ENCODE results near the gene CYB5D1.
A peak's percentile ranks its signal among the peaks of the same experiment; 100 is the strongest.

Gene CYB5D1

DNA sequence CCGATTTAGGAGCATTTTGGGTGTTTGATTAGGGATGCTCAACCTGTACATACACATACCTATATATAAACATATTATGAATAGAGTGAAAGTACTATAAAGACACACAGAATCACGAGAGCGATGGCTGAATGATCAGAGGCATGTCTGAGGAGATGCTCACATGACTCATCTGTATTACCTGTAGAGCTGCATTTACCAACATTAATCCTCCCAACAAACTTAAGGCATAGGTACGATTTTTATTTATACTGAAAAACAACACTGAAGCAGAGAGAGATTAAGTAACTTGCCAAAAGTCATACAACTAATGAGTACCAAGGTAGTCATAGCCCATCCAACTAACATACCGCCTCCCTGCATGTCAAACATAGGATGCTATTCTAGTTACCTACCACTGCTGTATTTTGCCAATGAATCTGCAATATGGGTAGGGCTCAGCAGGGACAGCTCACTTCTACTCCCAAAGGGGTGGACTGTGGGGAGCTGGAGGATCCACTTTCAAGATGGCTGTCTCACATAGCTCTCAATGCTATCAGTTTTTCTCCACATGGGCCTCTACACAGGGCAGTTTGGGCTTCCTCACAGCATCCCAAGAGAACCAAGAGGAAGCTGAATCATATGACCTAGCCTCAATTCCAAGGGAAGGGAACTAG is 7.3 kb downstream of the CYB5D1 start:
- FAIRE-seq (no peak), DNase-seq (ENCODE audit: insufficient read length, low spot score) (no peak)
- no peak for TF ChIP-seq POLR2AphosphoS5 (IDR thresholded peaks at IDR 0.05; ENCODE audit: low read depth, low read length)
- TF ChIP-seq TAF1 (IDR thresholded peaks at IDR 0.05; ENCODE audit: low read depth, low read length) = no peak
- no peak for TF ChIP-seq POLR2A (IDR thresholded peaks at IDR 0.05; ENCODE audit: low read depth, low read length)
- no peak for TF ChIP-seq PAX5 (IDR thresholded peaks at IDR 0.05; ENCODE audit: insufficient read depth, low read length, severe bottlenecking)
- no peak for TF ChIP-seq POU2F2 (IDR thresholded peaks at IDR 0.05; ENCODE audit: low read depth, low read length)
- TF ChIP-seq SPI1 (IDR thresholded peaks at IDR 0.05; ENCODE audit: low read depth, low read length) = no peak

DNA sequence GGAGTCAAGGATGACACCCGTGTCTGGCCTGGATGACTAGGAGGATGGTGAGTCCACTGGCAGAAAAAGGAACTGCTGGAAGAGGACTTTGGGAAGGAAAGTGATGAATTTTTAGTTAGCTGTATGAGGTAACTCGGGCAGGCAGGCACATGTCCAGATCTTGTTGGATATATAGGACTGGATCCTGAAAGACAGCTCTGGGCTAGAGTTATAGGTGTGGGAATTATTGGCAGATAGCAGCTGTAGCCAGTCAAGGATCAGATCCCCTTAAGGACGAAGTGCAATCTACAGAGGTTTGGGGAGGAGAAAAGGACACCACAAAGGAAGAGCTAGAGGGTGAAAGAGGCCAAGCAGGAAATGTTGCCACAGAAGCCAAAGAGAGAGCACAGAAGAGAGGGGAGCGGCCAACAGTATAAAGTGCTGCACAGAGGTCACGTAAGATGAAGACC is 10.1 kb downstream of the CYB5D1 start:
- no peak for FAIRE-seq
- no peak for DNase-seq (ENCODE audit: insufficient read length, low spot score)
- TF ChIP-seq POU2F2 (IDR thresholded peaks at IDR 0.05; ENCODE audit: low read depth, low read length) (no peak), TAF1 (IDR thresholded peaks at IDR 0.05; ENCODE audit: low read depth, low read length) (no peak), SPI1 (IDR thresholded peaks at IDR 0.05; ENCODE audit: low read depth, low read length) (no peak), POLR2A (IDR thresholded peaks at IDR 0.05; ENCODE audit: low read depth, low read length) (no peak), POLR2AphosphoS5 (IDR thresholded peaks at IDR 0.05; ENCODE audit: low read depth, low read length) (no peak), PAX5 (IDR thresholded peaks at IDR 0.05; ENCODE audit: insufficient read depth, low read length, severe bottlenecking) (no peak)

DNA sequence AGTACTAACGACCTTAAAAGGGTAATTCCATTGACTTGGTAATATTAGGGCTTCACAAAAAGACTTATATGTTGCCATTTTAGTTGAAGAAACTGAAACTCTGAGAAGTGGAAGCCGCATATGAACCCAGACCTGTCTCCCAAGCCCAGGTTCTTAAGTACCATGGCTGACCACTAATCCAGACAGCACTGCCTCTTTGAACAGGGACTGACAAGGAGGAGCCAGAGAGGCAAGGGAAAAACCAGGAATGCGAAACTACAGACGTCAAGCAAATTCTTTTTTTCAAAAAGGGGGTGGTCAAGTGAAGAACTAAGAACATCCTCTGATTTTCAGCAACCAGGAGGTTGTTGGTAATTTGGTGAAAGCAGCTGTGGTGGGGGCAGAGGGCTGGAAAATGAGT is 15.2 kb downstream of the CYB5D1 start:
- DNase-seq (ENCODE audit: insufficient read length, low spot score) = no peak
- FAIRE-seq = no peak
- TF ChIP-seq SPI1 (IDR thresholded peaks at IDR 0.05; ENCODE audit: low read depth, low read length) (no peak), POLR2AphosphoS5 (IDR thresholded peaks at IDR 0.05; ENCODE audit: low read depth, low read length) (no peak), PAX5 (IDR thresholded peaks at IDR 0.05; ENCODE audit: insufficient read depth, low read length, severe bottlenecking) (no peak), POU2F2 (IDR thresholded peaks at IDR 0.05; ENCODE audit: low read depth, low read length) (no peak), POLR2A (IDR thresholded peaks at IDR 0.05; ENCODE audit: low read depth, low read length) (no peak), TAF1 (IDR thresholded peaks at IDR 0.05; ENCODE audit: low read depth, low read length) (no peak)

DNA sequence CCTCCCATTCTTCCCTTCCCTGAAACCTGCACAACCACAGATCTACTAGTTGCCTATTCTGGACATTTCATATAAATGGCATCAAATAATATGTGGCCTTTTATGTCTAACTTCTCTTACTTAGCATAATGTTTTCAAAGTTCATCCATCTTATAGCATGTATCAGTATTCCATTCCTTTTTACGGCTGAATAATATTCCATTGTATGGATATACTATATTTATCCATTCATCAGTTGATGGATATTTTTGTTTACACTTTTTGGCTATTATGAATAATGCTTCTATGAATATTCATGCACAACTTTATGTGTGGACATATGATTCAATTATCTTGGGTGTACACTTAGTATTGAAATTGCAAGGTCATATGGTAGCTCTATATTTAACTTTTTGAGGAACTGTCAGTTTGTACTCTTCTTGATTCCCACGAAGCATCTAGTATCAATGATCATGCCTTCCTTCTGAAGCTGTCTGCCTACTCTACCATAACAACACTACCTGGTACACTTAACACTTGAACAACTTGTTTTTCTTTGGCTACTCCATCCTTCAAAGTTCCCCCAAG is 18.1 kb downstream of the CYB5D1 start:
- FAIRE-seq = peak; percentile 59
- TF ChIP-seq SPI1 (IDR thresholded peaks at IDR 0.05; ENCODE audit: low read depth, low read length) = no peak
- TF ChIP-seq PAX5 (IDR thresholded peaks at IDR 0.05; ENCODE audit: insufficient read depth, low read length, severe bottlenecking) = no peak
- TF ChIP-seq POLR2A (IDR thresholded peaks at IDR 0.05; ENCODE audit: low read depth, low read length) = no peak
- no peak for TF ChIP-seq POLR2AphosphoS5 (IDR thresholded peaks at IDR 0.05; ENCODE audit: low read depth, low read length)
- no peak for TF ChIP-seq TAF1 (IDR thresholded peaks at IDR 0.05; ENCODE audit: low read depth, low read length)
- no peak for TF ChIP-seq POU2F2 (IDR thresholded peaks at IDR 0.05; ENCODE audit: low read depth, low read length)
- no peak for DNase-seq (ENCODE audit: insufficient read length, low spot score)

DNA sequence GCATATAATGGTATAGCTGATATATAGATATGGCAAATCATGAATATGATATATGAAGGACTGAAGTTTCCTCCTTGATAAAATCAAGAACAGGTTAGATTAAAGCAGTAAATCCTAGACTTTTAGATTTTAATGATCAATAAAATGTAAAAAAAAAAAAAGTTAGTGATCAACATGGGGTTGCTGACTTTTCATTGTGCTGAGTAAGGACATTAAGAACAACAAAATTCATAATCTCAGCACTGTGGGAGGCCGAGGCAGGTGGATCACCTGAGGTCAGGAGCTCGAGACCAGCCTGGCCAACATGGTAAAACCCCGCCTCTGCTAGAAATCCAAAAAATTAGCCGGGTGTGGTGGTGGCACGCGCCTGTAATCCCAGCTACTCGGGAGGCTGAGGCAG is 20.4 kb downstream of the CYB5D1 start:
- no peak for FAIRE-seq
- no peak for TF ChIP-seq SPI1 (IDR thresholded peaks at IDR 0.05; ENCODE audit: low read depth, low read length)
- no peak for TF ChIP-seq POLR2AphosphoS5 (IDR thresholded peaks at IDR 0.05; ENCODE audit: low read depth, low read length)
- no peak for TF ChIP-seq POLR2A (IDR thresholded peaks at IDR 0.05; ENCODE audit: low read depth, low read length)
- no peak for DNase-seq (ENCODE audit: insufficient read length, low spot score)

DNA sequence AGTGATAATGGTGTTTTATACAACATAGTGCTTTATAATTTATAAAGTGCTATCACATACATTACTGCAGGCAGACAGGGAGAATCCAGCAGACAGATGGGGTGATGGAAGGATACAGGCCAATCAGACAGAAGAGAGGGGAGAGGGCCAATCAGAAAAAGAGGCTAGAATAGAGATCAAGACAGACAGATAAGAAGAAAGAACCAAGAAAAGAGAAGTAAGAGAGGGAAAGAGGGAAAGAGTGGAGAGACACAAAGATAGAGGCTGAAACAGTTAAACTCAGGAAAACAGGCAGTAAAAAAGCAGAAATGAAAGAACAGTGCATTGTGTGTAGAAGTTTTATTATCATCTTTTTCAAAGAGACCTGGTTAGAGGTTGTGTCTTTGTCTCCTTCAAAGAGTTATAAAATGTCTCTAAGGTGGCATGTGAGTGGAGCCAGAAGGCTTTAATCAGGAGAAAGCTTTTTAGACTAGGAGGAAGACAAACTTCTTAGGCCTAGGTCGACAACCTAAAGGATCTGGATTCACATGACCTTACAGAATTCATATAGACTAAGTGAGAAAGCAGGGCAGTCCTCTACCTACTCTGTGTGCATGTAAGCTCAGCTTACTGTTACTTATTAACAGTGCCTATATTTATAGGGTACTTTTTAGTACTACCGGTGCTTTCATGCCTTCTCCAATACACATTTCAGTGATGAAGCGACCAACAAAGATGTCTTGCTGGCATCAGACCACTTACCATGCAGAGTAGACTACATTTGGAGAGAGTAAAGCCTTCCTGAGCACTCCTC is 22.5 kb downstream of the CYB5D1 start:
- no peak for FAIRE-seq
- no peak for DNase-seq (ENCODE audit: insufficient read length, low spot score)
- no peak for TF ChIP-seq TAF1 (IDR thresholded peaks at IDR 0.05; ENCODE audit: low read depth, low read length)
- no peak for TF ChIP-seq POLR2AphosphoS5 (IDR thresholded peaks at IDR 0.05; ENCODE audit: low read depth, low read length)
- TF ChIP-seq SPI1 (IDR thresholded peaks at IDR 0.05; ENCODE audit: low read depth, low read length) = peak; percentile 75

DNA sequence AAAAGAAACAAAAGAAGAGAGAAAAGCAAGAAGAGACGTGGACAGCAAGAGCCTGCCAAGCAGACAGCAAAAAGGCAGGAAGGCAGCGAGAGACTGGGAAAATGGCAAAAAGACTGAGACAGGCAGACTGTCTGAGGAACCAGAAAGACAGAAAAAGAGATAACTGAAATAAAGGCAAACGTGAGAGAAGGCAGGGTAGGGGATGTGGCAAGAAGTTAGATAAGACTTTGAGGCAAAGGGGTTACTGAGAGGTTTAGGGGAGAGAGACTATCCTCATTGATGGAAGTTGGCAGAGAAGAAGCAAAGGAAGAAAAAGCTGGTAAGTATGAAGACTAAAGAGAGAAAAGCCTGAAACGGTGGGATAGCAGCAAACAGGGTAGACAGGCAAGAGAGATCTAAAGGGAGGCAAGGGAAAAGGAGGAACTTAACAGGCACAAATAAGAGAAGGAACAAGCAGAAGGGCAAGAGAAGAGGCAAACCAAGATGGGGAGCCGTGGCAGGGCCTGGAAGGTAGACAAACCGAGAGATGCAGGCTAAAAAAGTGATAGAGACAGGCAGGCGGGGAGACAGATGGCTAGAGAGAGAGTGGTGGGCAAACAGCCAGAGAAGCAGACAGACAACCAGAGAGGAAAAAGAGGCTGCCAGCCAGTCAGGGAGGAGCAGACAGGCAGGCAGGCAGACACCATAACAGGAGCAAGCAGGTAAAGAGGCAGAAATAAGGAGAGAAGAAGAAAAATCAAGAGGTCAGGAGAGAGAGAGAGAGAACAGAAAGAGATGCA is 23.7 kb downstream of the CYB5D1 start:
- FAIRE-seq = no peak
- no peak for TF ChIP-seq SPI1 (IDR thresholded peaks at IDR 0.05; ENCODE audit: low read depth, low read length)
- TF ChIP-seq POLR2A (IDR thresholded peaks at IDR 0.05; ENCODE audit: low read depth, low read length) = no peak
- TF ChIP-seq POLR2AphosphoS5 (IDR thresholded peaks at IDR 0.05; ENCODE audit: low read depth, low read length) = no peak
- no peak for TF ChIP-seq POU2F2 (IDR thresholded peaks at IDR 0.05; ENCODE audit: low read depth, low read length)
- no peak for TF ChIP-seq TAF1 (IDR thresholded peaks at IDR 0.05; ENCODE audit: low read depth, low read length)
- no peak for TF ChIP-seq PAX5 (IDR thresholded peaks at IDR 0.05; ENCODE audit: insufficient read depth, low read length, severe bottlenecking)
- DNase-seq (ENCODE audit: insufficient read length, low spot score) = no peak

DNA sequence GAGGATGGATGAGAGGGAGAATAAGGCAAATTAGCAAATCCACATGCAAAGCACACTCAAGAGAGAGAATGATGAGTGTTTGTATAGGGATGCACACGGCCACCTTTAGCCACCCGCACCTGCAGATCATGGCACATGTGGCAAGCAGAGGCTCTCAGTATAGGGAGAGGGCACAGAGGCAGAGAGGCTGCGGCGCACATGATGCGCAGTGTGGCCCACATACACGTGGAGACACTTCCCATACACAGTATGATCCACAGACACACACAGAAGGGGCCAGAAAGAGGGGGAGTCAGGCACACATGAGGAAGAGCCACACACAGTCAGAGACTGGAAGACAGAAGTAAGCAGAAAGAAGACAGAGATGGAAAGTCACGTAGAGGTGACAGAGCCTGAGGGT is 24.3 kb downstream of the CYB5D1 start:
- no peak for TF ChIP-seq POLR2AphosphoS5 (IDR thresholded peaks at IDR 0.05; ENCODE audit: low read depth, low read length)
- TF ChIP-seq PAX5 (IDR thresholded peaks at IDR 0.05; ENCODE audit: insufficient read depth, low read length, severe bottlenecking) = no peak
- no peak for TF ChIP-seq POU2F2 (IDR thresholded peaks at IDR 0.05; ENCODE audit: low read depth, low read length)
- no peak for DNase-seq (ENCODE audit: insufficient read length, low spot score)
- peak; percentile 70 for FAIRE-seq

DNA sequence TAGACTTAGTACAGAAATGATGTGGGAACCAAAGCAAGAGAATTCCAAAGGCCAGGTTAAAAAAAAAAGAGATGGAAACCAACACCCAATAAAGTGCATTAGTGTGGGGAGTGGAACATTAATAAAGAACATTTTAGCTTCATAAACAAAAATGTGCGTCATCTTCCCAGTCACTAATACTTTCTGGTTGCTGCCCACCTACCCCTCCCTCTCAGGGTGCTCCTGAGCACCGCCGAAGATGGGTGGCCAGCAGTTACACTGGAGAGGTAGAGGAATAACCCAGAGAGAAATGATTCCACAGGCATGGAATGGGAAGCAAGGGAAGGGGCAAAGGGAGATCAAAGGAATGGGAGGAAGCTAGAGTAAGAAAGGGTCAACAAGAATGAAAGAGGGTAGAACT is 24.8 kb downstream of the CYB5D1 start:
- DNase-seq (ENCODE audit: insufficient read length, low spot score) (no peak), FAIRE-seq (peak; percentile 58)
- TF ChIP-seq POU2F2 (IDR thresholded peaks at IDR 0.05; ENCODE audit: low read depth, low read length) (no peak), SPI1 (IDR thresholded peaks at IDR 0.05; ENCODE audit: low read depth, low read length) (no peak), POLR2AphosphoS5 (IDR thresholded peaks at IDR 0.05; ENCODE audit: low read depth, low read length) (no peak), PAX5 (IDR thresholded peaks at IDR 0.05; ENCODE audit: insufficient read depth, low read length, severe bottlenecking) (no peak), POLR2A (IDR thresholded peaks at IDR 0.05; ENCODE audit: low read depth, low read length) (no peak), TAF1 (IDR thresholded peaks at IDR 0.05; ENCODE audit: low read depth, low read length) (no peak)

All from GM12891 (cell line).